Immature natural killer cell (primary cell): ENCODE results near the gene KLF7. TPM values are rescaled to one million over a fixed set of nuclear protein-coding genes. Genes with fewer than 3 reads are reported as not detected.

Experiments
- DNase-seq, 3 donors: peaks; one replicate each; pipeline ENCODE4 v3.0.0; 2022; ENCODE audit warnings: mixed read lengths in 1 of 3
- H3K27ac Mint-ChIP-seq, 6 donors: one replicate each; pipeline ENCODE4 v1.8.0; 2020; ENCODE audit warnings: mixed read lengths in 6 of 6, mild to moderate bottlenecking in 5 of 6, inconsistent platforms in 4 of 6, moderate library complexity in 3 of 6
- H3K27me3 Mint-ChIP-seq, 3 donors: one replicate each; pipeline ENCODE4 v1.8.0; 2020 to 2021; ENCODE audit warnings: low read depth in 3 of 3, mild to moderate bottlenecking in 3 of 3, mixed read lengths in 3 of 3, moderate library complexity in 3 of 3, inconsistent platforms in 1 of 3
- H3K36me3 Mint-ChIP-seq, 3 donors: one replicate each; pipeline ENCODE4 v1.8.0; 2020; ENCODE audit warnings: mixed read lengths in 3 of 3, inconsistent platforms in 2 of 3, mild to moderate bottlenecking in 2 of 3
- H3K4me1 Mint-ChIP-seq, 2 donors: one replicate each; pipeline ENCODE4 v1.8.0; 2020; ENCODE audit warnings: inconsistent platforms in 2 of 2, mild to moderate bottlenecking in 2 of 2, mixed read lengths in 2 of 2, moderate library complexity in 1 of 2
- H3K4me3 Mint-ChIP-seq, 5 donors: one replicate each; pipeline ENCODE4 v1.8.0; 2020; ENCODE audit warnings: mild to moderate bottlenecking in 5 of 5, mixed read lengths in 5 of 5, inconsistent platforms in 3 of 5, moderate library complexity in 3 of 5
- H3K9me3 Mint-ChIP-seq, 6 donors: one replicate each; pipeline ENCODE4 v1.8.0; 2020; ENCODE audit warnings: mild to moderate bottlenecking in 6 of 6, mixed read lengths in 6 of 6, inconsistent platforms in 4 of 6, moderate library complexity in 3 of 6
- polyA plus RNA-seq, 3 donors: library from polyadenylated mRNA; unstranded; fragments of 300-500 nt; fragmentation: Illumina TruSeq; gene quantifications; one replicate each; pipeline ENCODE4 v1.2.3, GENCODE V29; 2021

Gene KLF7
- polyA plus RNA-seq = 10 to 100 TPM in 1 of 3 donors, 1 to 10 TPM in 2; 3.5 to 10.2 (median 6.7) TPM

DNA sequence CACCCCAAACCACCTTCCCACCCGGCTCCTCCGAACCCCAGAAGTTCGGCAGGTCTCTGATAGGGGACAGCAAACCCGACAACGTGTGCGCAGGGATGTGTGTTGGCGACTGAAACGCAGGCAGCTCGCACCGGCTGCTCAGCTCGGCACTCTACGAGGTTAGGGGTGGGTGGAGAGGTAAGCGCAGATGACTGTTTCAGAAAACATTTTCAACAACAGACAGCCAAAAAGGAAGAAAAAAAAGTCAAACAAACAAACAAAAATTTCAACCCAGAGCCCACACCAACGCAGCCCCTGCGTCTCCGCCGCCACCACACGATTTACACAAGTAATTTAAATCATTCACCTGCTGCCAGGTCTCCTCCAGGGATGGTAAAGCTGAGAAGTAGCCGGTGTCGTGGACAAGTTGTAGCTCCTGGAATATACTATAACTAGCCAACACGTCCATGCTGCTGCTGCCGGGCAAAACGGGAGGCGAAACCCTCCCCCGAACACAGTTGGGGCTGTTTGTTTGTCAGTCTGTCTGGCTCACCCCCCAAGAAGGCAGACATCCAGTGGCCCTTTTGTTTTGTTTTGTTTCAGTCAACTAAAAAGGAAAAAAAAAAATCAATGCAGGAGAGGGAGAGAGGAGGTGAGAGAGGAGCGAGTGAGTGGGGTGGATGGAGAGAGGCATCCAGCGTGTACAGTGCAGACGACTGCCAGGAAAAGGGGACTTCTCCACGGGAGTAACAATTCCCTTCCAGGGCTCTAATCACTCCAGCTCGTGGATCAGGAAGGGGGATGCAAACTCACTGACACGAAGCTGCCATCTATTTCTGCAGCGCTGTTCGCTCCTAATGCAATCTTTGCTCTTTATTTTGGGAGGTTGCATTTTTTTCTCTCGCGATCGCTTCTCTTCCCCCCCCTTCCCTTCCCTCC is at the start of gene KLF7:
Gene KLF7, minus strand, starts transcription at position 828 of the 918 bp plus-strand sequence. Its CDS starts 380 bp downstream, at position 448.
- peak; percentile 51 to 59 (median 56) for DNase-seq
- peak within 1 kb of the TSS; percentile 92 to 97 (median 96) for H3K27ac Mint-ChIP-seq
- H3K36me3 Mint-ChIP-seq = no peaks in the 10 kb centered on the region
- H3K4me1 Mint-ChIP-seq = peaks cover 42 to 44% of the 10 kb centered on the region in 2 donors
- H3K4me3 Mint-ChIP-seq = peak within 1 kb of the TSS; percentile 89 to 97 (median 95)
- peaks cover 6 to 23% (median 20%) of the 10 kb centered on the region in 3 donors for H3K27me3 Mint-ChIP-seq
- no peaks in the 10 kb centered on the region for H3K9me3 Mint-ChIP-seq

DNA sequence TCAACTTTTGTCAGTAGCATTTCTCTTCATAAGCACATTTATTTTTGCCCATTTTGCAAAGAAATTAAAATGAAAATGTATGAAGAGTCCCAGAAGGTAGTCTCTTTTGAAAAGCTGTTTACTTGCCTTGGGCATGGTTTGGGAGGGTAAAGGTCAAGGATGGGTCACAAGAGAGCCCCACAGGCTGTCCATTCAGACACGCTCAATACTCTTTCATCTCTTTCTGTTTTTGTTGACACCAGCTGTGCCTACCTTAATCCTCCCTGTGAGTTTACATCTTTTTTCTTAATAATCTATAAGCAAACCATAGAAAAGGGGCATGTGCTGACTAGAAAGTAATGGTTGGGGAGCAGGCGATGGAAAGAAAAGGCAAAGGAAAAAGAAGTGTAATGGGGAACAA is 49.6 kb upstream of the KLF7 start:
- Mint-ChIP-seq H3K27me3 (peaks cover 0 to 4% (median 0%) of the 10 kb centered on the region in 3 donors), H3K4me3 (no peak overlapping the region), H3K36me3 (peaks cover 0 to 4% (median 0%) of the 10 kb centered on the region in 3 donors), H3K4me1 (no peaks in the 10 kb centered on the region), H3K9me3 (no peaks in the 10 kb centered on the region), H3K27ac (no peak overlapping the region)
- DNase-seq = no peak

DNA sequence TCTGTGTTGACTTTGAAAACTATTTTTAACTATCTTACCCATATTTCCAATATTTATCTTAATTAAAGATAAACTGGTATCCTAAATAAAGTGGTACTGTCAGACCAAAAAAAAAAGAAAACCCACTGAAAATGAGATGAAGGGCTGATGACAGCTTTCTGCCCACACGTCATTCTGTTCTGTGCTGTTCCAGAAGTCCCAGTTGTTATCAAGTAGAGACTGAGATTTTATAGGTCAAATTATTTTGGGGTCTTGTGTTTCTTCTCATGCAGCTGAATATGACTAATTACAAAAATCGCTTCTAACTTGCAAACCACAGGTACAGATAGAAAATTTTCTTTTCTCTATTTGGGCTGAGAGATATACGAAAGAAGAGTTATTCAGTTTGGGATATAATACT is 48.7 kb upstream of the KLF7 start:
- no peak for DNase-seq
- H3K4me1 Mint-ChIP-seq = no peaks in the 10 kb centered on the region
- H3K36me3 Mint-ChIP-seq = peaks cover 0 to 4% (median 0%) of the 10 kb centered on the region in 3 donors
- H3K27ac Mint-ChIP-seq = no peak overlapping the region
- H3K9me3 Mint-ChIP-seq = no peaks in the 10 kb centered on the region
- H3K4me3 Mint-ChIP-seq = no peak overlapping the region
- H3K27me3 Mint-ChIP-seq = peaks cover 0 to 4% (median 1%) of the 10 kb centered on the region in 3 donors

DNA sequence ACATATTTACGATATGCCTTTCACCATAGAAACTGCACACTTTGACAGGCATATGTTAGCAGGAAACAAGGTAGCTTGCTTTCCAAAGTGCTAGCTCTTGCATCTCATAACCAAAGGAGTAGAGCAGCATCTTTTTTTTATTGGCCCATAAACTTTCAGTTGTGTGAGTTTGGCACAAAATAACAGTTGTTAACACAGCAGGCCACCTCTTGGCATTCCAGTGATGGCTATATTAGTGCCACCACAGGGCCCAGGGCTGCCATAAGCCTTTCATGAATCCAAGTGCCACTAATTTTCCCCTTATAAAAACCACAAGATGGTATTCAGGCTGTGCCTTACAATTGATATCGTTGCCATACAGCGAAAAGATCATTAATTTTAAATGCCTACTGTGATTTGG is 40.3 kb upstream of the KLF7 start:
- Mint-ChIP-seq H3K27ac (no peak overlapping the region), H3K27me3 (peaks cover 0 to 3% (median 2%) of the 10 kb centered on the region in 3 donors), H3K4me3 (no peak overlapping the region)

DNA sequence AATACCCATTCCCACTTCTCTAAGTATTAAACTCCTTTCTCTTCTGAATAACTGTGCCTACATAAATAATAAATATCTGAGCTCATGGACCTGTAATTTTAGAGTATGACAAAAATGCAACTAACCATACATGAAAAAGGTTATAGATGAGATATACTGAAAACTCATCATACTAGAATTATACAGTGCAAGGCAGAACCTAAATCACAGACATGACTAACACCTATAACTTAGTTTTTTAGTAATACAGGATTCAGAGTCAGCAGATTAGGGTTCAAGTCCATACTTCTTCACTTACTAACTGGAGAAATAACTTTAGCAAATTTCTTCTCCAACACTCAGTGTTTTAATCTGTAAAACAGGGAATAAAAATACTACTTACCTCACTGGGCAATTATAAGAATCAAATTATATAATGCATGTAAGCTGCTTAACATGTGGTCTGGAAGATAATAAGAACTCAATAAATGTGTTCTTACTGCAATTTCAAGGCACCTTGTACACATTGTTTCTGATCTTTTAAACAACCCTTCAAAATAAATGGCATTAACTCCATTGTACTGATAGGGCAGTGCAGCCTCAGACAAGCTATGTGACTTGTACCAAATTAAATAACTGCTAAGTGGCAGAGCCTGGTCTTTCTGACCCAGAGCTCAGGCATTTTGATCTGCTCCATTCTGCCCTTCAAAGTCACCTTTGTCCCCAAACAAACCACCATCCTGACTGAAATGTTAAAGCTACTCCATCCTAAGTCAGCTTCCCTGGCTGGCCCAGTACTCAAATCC is 39.6 kb upstream of the KLF7 start:
- peaks cover 0 to 4% (median 0%) of the 10 kb centered on the region in 3 donors for H3K36me3 Mint-ChIP-seq

More for the DNA sequence above, 40.3 kb upstream of the KLF7 start:
- peaks cover 0 to 5% (median 0%) of the 10 kb centered on the region in 3 donors for H3K36me3 Mint-ChIP-seq
- H3K4me1 Mint-ChIP-seq = no peaks in the 10 kb centered on the region
- no peaks in the 10 kb centered on the region for H3K9me3 Mint-ChIP-seq
- DNase-seq = no peak

DNA sequence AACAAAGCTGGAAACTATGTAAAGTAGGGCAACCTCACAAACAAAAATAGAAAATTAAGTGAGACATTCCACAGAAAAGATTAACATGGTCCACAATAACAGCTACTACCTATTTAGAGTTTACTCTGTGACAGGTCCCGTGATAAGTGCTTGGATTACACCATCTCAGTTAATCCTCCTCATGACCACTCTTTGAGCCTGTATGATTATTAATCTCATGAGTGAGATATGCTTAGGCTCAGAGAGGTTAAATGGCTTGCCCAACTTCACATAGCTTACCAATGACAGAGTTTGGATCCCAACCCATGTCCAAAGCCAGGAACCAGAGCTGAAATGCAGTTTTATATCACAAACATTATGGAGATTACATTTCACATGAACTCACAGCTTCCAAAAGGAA is 37.3 kb upstream of the KLF7 start:
- Mint-ChIP-seq H3K27ac (no peak overlapping the region), H3K9me3 (no peaks in the 10 kb centered on the region), H3K4me1 (no peaks in the 10 kb centered on the region), H3K36me3 (peaks cover 0 to 8% (median 3%) of the 10 kb centered on the region in 3 donors), H3K4me3 (no peak overlapping the region), H3K27me3 (peaks cover 0 to 6% (median 0%) of the 10 kb centered on the region in 3 donors)
- DNase-seq = no peak

More for the DNA sequence above, 39.6 kb upstream of the KLF7 start:
- Mint-ChIP-seq H3K9me3 (no peaks in the 10 kb centered on the region), H3K27ac (no peak overlapping the region), H3K27me3 (peaks cover 0 to 8% (median 2%) of the 10 kb centered on the region in 3 donors), H3K4me1 (no peaks in the 10 kb centered on the region), H3K4me3 (no peak overlapping the region)
- DNase-seq = no peak

DNA sequence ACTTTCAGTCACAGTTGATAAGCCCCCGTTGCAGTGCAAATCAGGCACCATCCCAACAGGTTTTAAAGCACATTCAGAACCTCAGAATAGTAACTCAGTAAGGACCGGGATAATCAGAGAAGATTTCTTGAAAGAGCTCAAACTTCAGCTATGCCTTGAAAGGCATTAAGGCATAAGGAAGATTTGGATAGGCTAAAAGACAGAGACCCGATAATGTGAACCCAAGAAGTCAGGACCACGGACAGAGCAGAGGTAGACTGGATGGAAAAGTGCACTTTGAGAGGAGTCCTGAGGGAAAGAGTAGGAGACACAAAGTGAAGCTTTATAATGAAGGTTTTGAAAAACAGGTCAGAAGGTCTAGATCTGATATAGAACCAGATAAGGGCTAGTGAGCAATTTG is 36.9 kb upstream of the KLF7 start:
- no peak for DNase-seq
- Mint-ChIP-seq H3K4me3 (no peak overlapping the region), H3K27ac (no peak overlapping the region), H3K4me1 (no peaks in the 10 kb centered on the region), H3K36me3 (peaks cover 0 to 8% (median 3%) of the 10 kb centered on the region in 3 donors), H3K9me3 (no peaks in the 10 kb centered on the region), H3K27me3 (peaks cover 0 to 6% (median 0%) of the 10 kb centered on the region in 3 donors)

DNA sequence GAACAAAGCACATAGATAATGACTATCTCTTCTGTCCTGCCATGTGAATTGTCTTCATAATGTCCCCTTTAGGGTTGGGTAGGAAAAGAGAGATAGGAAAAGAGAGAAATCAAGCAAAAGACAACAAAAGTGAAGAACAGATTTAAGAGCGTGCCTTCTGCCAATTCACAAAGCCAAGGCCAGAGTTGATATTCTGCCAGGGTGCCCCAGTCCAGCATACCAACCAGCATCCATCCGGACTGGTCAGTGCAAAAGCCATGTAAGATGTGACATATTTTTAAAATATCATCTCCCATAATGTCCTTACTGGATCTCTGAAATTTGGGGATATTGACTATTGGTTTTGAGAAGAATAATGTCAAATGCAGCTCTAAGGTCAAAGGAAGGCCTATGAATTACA is 35.7 kb upstream of the KLF7 start:
- no peak for DNase-seq
- peaks cover 0 to 8% (median 3%) of the 10 kb centered on the region in 3 donors for H3K36me3 Mint-ChIP-seq

DNA sequence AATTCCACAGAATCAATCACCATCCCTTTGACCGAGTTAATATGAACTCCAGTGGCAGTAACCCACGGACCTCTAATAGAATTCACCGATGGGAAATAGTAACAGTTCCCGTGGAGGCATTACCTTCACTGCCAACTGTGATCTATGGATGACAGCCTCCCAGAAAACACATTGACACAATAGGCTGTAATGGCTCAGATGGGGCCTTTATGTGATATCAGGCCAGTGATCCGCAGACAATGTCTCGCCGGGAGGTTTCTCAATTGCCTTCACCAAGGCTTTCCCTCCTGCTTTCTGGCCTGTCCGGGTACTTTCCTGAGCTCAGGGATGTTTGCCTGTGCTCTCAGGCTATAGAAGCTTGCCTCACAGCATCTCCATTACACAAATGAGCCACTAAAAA is 34.4 kb upstream of the KLF7 start:
- H3K4me3 Mint-ChIP-seq = no peak overlapping the region

More for the DNA sequence above, 35.7 kb upstream of the KLF7 start:
- Mint-ChIP-seq H3K9me3 (no peaks in the 10 kb centered on the region), H3K4me1 (no peaks in the 10 kb centered on the region), H3K27ac (no peak overlapping the region), H3K27me3 (peaks cover 5 to 9% (median 6%) of the 10 kb centered on the region in 3 donors), H3K4me3 (no peak overlapping the region)

DNA sequence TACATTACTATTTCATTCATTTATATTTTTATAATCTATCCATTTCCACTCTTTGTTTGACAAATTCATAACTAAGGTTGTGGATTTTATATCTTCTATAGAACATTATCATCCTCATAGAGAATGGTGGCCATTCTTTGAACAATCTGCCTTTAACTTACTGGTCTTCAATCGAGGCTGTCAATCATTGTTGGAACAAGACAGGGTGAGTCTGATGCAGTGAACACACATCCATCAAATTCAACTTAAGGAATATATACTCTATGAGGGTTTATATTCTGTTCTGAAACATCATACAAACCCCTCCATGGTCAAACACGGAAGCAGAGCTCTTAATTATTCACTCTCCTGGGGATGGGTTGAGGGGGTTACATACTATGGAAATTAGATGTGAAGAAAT is 28.3 kb upstream of the KLF7 start:
- Mint-ChIP-seq H3K36me3 (peaks cover 0 to 4% (median 3%) of the 10 kb centered on the region in 3 donors), H3K4me1 (no peaks in the 10 kb centered on the region), H3K9me3 (no peaks in the 10 kb centered on the region), H3K27me3 (peaks cover 10 to 14% (median 14%) of the 10 kb centered on the region in 3 donors), H3K4me3 (no peak overlapping the region), H3K27ac (no peak overlapping the region)
- no peak for DNase-seq

More for the DNA sequence above, 34.4 kb upstream of the KLF7 start:
- Mint-ChIP-seq H3K27me3 (peaks cover 5 to 9% (median 7%) of the 10 kb centered on the region in 3 donors), H3K9me3 (no peaks in the 10 kb centered on the region), H3K4me1 (no peaks in the 10 kb centered on the region), H3K36me3 (peaks cover 0 to 8% (median 3%) of the 10 kb centered on the region in 3 donors), H3K27ac (no peak overlapping the region)
- DNase-seq = no peak

DNA sequence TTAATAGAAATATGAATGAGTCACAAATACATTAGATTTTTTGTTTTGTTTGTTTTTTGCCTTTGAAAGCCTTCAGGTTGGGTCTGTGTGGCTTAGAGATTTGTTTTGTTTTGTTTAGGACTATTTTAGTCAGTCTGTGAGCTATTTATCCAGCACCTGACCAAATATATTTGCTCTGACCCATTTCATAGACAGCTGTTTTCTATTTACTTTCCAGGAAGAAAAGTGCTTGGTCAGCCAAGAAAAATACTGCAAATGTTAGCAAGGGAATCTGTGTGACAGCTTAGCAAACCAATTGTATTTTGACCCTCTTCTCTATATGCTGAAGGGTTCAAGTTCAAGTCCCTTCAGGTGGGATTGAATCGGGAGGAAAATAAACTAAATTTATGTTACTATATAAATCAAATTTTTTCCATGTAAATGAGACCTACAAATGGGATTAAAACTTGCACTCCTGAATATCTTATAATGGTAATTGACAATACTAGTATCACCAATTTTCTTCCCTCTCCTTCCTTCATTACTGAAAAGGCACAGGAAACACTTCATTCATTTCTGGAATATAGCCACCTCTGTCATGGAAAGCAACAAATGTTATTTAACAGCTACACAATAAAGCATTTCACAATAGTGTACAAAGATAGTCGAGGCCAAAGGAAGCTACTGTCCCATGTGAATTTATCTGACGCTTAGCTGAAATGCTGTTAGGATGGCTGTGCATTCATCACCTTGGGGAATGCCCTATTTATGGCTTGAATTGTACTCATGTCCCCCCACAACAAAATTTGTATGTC is 23.1 kb upstream of the KLF7 start:
- H3K27ac Mint-ChIP-seq = no peak overlapping the region
- peaks cover 12 to 13% (median 12%) of the 10 kb centered on the region in 3 donors for H3K27me3 Mint-ChIP-seq
- no peaks in the 10 kb centered on the region for H3K4me1 Mint-ChIP-seq
- no peaks in the 10 kb centered on the region for H3K36me3 Mint-ChIP-seq
- no peak overlapping the region for H3K4me3 Mint-ChIP-seq
- peaks cover 0 to 10% (median 0%) of the 10 kb centered on the region in 6 donors for H3K9me3 Mint-ChIP-seq
- no peak for DNase-seq

DNA sequence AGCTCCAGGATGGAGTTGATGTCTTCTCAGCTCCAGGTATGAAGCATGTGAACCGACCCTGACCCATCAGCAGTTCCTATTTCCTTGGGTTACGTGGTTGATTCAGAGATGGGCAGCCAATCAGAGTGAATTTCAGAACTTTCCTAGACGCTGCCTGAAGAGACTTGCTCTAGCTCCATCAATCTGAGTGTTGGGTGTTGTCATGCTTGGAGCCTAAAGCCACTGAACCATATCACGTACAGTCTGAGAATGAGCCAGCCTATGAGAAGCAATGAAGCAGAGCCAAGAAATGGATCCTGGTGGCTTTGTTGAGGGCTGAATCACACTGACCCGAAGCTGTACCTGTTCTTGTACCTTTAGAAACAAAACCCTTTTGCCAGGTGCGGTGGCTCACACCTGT is 19.6 kb upstream of the KLF7 start:
- DNase-seq = no peak
- Mint-ChIP-seq H3K27me3 (peaks cover 6 to 10% (median 7%) of the 10 kb centered on the region in 3 donors), H3K27ac (no peak overlapping the region), H3K9me3 (peaks cover 0 to 10% (median 0%) of the 10 kb centered on the region in 6 donors), H3K36me3 (no peaks in the 10 kb centered on the region), H3K4me3 (no peak overlapping the region), H3K4me1 (peaks cover 3 to 5% of the 10 kb centered on the region in 2 donors)

DNA sequence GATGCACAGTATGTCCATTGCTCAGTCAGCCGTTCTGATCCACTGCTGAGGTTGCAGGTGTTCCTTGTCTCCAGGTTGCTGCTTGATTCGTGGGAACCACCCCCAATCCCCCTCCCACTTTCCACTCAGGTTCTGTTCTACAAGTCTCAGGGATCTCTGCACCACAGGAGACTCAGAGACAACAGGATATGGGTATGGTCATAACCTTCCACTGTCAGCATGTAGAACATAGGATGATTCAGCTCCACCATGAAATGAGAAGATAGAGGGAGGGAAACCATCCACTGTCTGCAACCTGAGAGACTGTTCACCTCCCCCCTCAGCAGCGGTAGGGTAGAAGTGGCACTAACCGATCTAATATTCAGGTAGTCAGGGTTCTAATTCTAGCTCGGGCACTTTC is 19.0 kb upstream of the KLF7 start:
- DNase-seq = no peak
- no peaks in the 10 kb centered on the region for H3K36me3 Mint-ChIP-seq
- H3K27ac Mint-ChIP-seq = no peak overlapping the region
- no peak overlapping the region for H3K4me3 Mint-ChIP-seq
- H3K9me3 Mint-ChIP-seq = peaks cover 0 to 10% (median 0%) of the 10 kb centered on the region in 6 donors
- H3K27me3 Mint-ChIP-seq = peaks cover 8 to 10% (median 10%) of the 10 kb centered on the region in 3 donors
- H3K4me1 Mint-ChIP-seq = peaks cover 9 to 11% of the 10 kb centered on the region in 2 donors
